ENCODE data around the gene ERP27.
A peak's percentile ranks its signal among the peaks of the same experiment; 100 is the strongest.

DNA sequence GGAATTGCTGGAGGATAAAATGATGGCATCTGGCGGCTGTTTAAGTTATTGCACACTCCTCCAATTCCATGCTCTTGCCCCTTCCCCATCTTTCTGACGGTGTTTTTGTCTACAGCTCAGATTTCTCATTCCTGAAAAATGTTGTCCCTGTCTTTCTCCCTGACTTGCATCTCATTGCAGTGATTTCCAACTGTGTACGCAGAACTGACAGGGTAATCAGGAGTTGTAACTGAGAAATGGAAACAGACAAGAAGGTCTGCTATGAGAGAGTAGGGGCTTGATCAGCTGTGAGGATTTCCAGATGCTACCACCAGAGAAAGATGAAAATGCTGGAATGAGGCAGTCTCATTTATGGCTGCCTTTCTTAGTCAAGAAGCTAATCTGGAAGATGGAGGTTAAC, 1.3 kb downstream of the ERP27 start:
- TF ChIP-seq REST (IDR thresholded peaks at IDR 0.05; ENCODE audit: low read depth, low read length) (no peak), CTCF (IDR thresholded peaks at IDR 0.05) (peak; percentile 18), TCF12 (IDR thresholded peaks at IDR 0.05) (no peak), PBX3 (IDR thresholded peaks at IDR 0.05) (no peak), RFX5 (IDR thresholded peaks at IDR 0.05; ENCODE audit: low read length) (no peak), NRF1 (IDR thresholded peaks at IDR 0.05; ENCODE audit: low read depth, low read length) (no peak)
